A172 (cell line): ENCODE data around the gene PBX3. TPM values are rescaled to one million over a fixed set of nuclear protein-coding genes. Genes with fewer than 3 reads are reported as not detected.

Experiments
- DNase-seq: peaks from one replicate; pipeline ENCODE4 v3.0.0-alpha.2; 2015; ENCODE audit warnings: low spot score
- total RNA-seq: library from RNA; depleted of rRNA; stranded (reverse); fragments of >200 nt; shearing (Covaris generic); gene quantifications from 2 replicates; pipeline ENCODE4 v1.2.3, GENCODE V29; 2014

The PBX3 gene
- total RNA-seq, 1 experiment from 2014 or later: 85.0 TPM

GRCh38 chr9:125863923-125864322 is 116.8 kb downstream of the PBX3 start:
- no peak for DNase-seq

- DNase-seq: no peak
These were observed 120.7 kb downstream of the PBX3 start for GRCh38 chr9:125867751-125868415.

GRCh38 chr9:125878164-125878631 is 131.0 kb downstream of the PBX3 start:
- no peak for DNase-seq

- no peak for DNase-seq
These were observed 133.9 kb downstream of the PBX3 start for GRCh38 chr9:125881042-125881441.

GRCh38 chr9:125883565-125884217 is 136.5 kb downstream of the PBX3 start:
- no peak for DNase-seq

- DNase-seq: no peak
These were observed 137.0 kb downstream of the PBX3 start for GRCh38 chr9:125884218-125884595.

- no peak for DNase-seq
These were observed 138.3 kb downstream of the PBX3 start for GRCh38 chr9:125885405-125886034.

GRCh38 chr9:125886365-125886764 is 139.2 kb downstream of the PBX3 start:
- no peak for DNase-seq

GRCh38 chr9:125887172-125887571 is 140.0 kb downstream of the PBX3 start:
- DNase-seq: no peak

GRCh38 chr9:125888211-125888610 is 141.0 kb downstream of the PBX3 start:
- DNase-seq: no peak

- no peak for DNase-seq
These were observed 141.9 kb downstream of the PBX3 start for GRCh38 chr9:125889112-125889475.

GRCh38 chr9:125889476-125890419 is 142.6 kb downstream of the PBX3 start:
- no peak for DNase-seq

GRCh38 chr9:125890826-125891225 is 143.7 kb downstream of the PBX3 start:
- DNase-seq: no peak

- no peak for DNase-seq
These were observed 146.1 kb downstream of the PBX3 start for GRCh38 chr9:125893277-125893676.

- no peak for DNase-seq
These were observed 147.4 kb downstream of the PBX3 start for GRCh38 chr9:125894566-125894965.

GRCh38 chr9:125896404-125896803 is 149.2 kb downstream of the PBX3 start:
- no peak for DNase-seq

GRCh38 chr9:125896964-125897363 is 149.8 kb downstream of the PBX3 start:
- DNase-seq: no peak

GRCh38 chr9:125897481-125897880 is 150.3 kb downstream of the PBX3 start:
- no peak for DNase-seq

GRCh38 chr9:125902214-125902613 is 155.0 kb downstream of the PBX3 start:
- no peak for DNase-seq

GRCh38 chr9:125902831-125903512 is 155.8 kb downstream of the PBX3 start:
- DNase-seq: no peak

- no peak for DNase-seq
These were observed 157.1 kb downstream of the PBX3 start for GRCh38 chr9:125904155-125904851.
